GM19467 (cell line): ENCODE results near the gene IL16.

Experiments
- ATAC-seq: cut with Tn5 transposase; IDR thresholded peaks from one replicate; pipeline ENCODE4 v1.9.1; 2021; ENCODE audit warnings: mild to moderate bottlenecking, moderate library complexity; ENCODE audit not compliant: unreplicated experiment

IL16 gene

DNA sequence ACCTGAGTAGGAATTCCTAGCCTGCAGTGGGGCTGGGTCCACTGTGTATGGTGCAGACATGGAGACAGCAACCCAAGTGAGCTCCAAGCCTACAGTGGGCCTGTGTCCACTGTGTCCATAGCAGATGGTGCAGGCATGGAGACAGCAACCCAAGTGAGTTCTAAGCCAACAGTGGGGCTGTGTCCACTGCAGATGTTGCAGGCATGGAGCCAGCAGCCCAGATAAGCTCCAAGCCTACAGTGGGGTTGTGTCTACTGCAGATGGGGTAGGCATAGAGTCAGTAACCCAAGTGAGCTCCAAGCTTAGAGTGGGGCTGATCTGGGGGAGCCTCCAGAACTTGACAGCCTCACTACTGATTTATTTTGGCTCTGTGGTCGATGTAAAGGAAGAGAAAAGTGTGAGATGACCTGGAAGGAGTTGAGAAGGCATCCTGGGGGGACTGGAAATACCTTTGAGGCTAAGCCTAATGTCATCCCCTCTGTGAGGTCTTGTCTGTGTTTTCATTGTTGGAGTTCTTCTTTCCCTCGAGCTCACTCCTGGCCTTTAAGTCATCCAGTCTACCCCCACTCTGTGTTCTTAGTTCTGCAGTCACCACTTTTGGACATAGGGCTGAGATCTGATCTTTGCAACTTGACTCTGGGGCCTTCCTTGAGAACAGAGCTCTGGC lies 22.4 kb upstream of the IL16 start:
- no peak for ATAC-seq

DNA sequence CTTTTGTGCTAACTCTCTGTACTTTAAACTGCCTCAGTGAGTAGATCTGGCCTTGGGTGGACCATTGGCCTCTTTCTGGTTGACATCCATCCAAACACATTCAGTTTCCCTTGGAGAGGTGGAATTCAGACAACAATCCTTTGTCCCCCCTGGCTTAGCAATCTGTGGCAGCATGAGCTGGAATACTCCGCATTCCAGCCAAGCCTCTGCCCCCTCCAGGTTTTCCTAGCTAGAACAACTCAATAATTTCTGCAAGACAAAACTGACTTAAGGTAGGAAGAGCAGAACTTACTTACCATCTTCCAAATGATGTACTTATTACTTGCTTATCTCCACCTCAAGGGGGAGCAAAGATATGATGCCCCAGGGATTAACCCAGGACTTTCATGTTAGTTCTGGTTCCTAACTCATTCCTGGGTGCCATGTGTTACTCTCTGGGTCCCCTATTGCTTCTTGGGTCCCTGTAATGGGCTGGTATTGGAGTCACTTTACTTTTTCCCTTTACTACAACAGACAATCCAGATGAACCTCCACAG lies 21.8 kb upstream of the IL16 start:
- no peak for ATAC-seq

DNA sequence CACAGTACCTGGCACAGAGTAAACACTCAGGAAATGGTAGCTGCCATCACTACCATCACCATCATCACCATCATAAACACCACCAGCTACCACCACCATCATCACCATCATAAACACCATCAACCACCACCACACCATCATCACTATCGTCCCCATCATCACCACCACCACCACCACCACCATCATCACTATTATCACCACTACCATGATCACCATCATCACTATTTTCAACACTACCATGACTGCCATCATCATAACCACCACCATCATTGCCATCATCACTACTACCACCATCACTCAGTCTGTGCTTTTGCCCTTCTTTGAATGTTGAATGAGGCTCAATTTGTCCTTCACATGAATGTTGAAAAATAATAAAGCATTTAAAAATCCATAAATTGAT lies 21.2 kb upstream of the IL16 start:
- ATAC-seq, result no peak

DNA sequence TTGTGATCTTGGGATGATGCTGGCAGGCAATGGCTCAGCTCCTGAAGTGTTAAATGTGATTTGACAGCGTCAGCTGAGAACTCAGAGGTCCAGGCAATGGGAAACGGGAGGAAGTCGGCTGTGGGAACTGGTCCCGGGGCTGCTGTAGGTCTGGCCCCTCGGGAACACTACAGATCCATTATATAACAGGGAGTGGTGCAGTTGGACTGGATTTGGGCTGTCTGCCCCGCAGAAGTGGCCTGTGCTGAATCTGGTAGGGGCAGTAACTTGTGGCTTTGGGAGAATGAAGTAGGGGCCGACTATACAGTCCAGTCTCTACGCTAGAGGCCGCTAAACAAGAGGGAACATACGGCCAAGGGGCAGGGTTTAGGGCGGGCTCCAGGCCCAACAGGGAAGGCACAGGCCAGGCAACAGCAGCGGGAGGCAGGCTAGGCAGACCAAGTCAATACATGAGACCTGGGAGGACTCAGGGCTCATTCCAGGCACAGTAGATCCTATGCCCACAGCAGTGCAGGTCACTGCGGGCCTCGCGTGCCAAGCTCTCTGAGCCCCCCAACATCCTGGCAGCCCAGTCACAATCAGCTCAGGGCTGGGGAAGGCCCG lies 20.3 kb upstream of the IL16 start:
- no peak for ATAC-seq

DNA sequence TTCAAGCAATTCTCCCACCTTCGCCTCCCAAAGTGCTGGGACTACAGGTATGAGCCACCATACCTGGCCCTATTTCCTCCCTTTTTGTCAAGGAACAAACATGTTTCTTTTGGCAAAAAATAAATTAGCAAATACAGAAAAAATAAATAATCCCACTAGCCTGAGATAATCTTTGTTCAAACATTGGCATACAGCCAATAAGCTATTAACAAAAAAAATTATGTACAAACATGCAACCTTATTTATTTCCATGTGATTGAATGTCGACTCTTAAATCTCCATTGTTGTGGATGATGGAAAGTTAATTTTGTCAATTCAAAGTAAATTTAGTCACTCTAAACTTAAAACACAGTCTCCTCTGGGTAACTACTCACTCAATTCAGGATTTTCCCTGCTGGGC lies 18.3 kb upstream of the IL16 start:
- ATAC-seq, result no peak

DNA sequence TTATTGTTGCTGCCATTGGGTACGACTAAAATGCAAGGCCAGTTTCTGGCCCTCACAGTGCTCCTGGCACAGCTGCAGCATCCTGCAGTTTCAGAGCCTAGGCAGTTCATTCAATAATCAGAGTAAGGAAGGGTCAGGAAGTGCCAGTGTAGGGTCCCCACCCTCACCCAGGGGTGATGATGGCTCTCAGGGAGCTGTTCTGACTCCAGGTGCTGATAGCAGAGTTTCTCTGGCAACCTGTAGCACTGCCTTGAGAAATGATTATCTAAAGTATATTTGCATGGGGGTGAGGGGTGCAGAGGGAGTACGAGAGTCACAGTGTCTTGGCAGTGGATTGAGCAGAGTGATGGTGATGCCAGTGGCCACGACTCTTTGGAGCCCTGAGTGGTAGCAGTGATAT lies 15.5 kb upstream of the IL16 start:
- no peak for ATAC-seq

DNA sequence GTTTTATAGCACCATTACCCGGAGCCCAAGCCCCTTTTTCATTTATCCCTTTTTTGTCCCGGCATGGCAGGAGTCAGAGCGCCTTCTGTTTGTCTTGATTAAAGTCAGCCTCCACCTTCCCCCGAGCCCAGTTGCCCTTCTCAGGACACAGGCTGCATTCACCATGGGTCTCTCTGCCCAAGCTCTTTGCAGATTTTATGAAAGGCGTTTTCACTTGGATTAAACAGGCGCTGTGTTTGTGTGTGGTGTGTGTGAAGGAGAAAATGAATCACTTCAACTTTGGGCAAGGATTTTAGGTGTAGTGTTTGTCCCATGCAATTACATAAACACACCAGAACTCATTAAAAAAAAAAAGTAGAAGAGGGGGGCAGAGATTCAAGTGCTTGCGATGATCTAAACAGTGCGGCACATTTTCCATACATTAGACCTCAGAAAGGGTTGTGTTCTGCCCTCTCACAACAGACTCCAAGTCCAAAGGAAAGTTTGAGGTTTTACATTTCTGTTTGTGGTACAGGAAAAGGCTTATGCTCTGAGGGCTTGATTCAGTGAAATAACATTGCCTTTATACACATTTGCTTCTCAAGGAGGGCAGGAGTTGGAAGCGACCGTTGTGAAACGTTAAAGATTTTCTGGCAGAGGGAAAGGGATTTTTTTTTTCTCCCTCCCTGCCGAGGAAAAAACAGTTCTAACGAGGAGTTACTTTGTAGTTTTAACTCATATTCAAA lies 14.5 kb upstream of the IL16 start:
- ATAC-seq, result no peak

DNA sequence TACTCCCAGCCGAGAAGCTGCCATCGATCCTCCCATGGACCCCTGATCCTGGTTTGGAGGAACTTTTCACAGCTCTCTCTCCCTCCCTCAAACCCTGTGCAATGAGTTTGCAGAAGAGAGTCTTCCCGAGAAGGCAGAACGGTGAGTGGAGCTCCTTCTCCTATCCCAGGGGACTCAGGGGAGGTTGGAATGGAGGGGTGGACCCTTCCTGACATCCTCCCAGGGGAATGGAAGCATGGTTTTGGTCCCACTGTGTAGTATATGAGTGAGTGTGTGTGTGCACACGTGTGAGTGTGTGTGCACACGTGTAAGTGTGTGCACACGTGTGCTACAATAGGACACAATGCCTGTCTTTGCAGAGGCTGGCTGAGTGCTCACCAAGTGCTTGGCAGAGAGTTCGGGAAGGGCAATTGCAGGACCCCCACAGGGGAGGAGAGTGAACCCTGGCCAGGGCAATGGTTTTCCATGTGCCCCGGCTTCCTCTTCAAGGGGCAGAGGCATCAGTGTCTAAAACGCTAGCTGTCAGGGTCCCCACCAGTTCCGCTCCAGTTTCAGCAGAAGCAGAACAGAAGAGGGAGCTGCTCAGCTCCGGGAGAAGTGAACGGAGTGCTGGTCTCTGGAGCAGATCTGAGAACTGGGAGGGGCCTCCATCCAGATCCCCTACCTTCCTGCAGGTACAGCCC lies 13.8 kb upstream of the IL16 start:
- no peak for ATAC-seq

DNA sequence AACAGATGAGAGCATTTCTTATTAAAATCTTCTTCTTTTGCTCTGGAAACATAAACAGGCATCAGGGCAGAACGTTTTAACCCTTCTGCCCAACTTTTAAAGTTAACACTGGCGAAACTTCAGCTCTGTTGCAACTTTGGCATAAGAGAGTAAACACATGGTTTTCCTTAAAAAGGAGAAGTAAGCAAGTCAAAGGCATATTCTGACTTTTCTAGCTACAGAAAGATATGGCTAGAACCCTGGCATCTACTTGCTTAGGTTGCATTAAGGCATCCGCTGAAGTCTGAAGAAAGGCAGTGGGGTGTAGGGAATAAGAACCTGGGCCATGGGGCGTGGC lies 13.3 kb upstream of the IL16 start:
- ATAC-seq, result no peak

DNA sequence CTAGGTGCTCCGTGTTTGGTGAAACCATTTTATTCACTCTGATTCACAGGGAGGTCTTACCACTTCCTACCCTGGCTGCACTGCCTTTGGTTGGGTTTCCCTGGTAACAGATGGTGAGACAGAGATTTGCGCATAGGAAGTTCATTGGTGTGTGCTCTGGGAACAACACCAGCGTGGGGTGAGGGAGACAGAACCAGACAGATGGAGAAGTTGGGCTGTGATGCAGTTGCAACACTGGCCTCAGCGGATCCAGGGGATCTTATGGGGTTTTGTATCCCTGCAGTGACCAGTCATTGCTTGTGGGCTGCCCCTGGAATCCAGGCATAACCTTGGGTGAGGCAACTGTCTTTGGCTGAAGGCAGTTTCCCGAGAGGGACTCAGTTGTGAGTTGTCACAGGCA lies 12.5 kb upstream of the IL16 start:
- no peak for ATAC-seq

DNA sequence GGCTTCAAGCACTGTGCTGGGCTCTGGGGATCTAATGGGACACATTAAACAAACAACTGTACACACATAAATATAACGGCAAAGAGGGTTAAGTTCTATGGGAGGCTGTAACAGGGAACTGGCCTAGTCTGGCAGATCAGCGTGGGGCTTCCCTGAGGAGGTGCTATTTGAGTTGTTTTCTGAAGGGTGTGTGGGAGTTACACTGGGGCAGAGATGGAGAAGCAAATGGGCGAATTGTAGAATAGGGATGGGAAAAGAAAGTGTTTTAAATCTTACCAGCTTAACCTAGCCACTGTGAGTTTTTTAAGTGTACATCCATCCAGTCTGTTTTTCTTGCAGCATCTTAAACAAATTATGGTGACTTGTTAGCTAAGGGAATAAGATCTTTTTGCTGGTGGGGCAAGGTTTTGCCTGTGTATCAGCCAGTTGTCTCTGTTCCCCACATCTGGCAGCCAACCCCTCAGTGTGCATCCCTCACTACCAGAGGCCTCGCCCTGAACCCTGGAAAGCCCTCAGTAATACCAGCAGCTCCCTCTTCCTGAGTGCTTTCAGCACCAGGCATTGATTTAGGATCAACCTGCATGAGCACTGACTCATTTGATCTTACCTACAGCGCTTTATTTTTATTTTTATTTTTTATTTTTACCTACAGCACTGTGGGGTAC lies 10.9 kb upstream of the IL16 start:
- no peak for ATAC-seq

DNA sequence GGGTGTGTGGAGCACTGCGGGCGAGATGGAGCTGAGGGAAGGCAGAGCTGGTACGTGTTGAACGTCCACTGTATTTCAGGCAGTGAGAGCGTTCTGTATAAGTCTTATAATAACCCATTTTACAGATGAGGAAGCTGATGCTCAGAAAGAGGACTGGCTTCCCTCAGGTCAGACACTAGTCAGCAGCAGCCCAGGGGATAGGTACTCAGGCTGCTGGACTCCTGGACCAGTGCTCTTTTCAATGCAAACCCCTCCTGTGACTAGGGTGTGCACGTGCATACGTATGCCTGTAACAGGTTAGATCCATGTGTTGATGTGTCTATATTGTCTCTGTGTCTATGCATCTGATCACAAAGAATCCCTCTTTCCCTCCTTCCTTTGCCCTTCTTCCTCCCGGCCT lies 8.3 kb upstream of the IL16 start:
- ATAC-seq, result no peak

DNA sequence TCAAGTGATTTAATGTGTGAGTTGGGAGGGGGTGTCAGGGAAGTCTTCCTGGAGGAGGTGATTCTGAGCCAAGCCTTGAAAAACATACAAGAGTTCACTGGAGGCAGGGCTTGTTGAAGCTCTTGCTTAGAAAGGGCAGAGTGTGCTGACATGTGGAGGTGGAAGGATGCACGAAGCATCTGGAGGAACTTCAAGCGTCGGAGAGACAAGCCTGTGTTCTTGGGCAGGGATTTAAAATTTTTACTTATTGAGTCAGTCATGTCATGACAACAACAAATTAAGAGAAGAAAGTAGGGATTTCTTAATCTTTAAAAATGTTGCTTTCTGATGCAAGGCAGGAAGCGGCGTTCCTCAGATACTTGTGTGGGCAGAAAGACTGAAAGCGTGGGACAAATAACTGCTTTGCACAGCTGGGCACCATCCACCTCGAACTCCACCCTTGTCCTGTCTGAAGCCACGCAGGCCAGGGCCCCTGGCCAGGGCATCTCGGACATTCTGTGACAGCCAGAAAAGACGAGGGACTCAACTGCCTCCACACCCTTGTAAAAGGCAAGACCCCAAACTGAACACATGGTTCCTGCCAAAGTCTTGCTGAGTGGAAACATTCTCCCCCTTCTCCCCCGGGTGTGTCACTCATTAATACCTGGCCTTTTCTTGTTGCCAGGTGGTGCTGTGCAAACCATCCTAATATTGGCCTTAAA lies 6.9 kb upstream of the IL16 start:
- ATAC-seq, result no peak

DNA sequence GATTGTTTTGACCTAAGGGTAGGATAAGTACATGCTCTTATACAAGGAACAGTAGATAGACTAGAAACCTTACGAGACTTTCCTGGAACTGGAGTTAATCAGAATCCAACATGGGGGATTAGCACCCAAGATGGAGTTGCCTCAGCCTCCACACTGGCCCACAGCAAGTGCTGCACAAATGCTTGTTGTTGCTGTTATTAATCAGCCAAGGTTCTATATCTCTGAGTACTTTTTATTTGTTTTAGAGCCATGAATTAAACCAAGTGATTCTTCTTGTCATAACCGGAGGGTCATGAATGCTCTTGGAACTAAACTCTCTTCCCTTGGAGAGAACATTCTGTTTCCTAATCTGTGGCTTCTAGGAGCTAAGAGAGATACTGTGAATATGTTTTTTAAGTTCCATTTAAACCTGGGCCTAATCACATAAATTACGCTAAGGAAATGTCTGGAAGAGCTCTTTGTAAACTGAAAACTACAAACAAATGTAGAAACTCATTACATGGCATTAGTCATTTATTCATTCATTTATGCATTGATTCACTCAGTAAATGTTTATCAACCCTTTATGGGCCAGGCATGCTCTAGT lies 5.7 kb upstream of the IL16 start:
- ATAC-seq, result no peak

DNA sequence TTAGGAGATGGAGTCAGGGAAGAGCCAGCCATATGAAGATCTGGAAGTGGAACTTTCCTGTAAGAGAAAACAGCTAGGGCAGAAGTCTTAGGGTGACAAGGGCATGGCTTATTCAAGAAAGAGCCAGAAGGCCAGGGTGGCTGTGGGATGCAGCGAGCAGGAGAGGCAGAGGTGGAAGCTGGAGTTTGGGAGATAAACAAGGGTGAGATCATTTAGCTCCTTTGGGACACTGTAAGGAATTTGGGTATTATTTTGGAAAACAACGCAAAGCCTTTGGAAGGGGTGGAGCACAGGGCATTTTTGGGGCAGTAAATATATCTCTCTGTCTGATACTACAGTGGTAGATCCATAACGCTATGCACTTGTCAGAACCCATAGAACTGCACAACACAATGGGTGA lies 5.0 kb upstream of the IL16 start:
- no peak for ATAC-seq

DNA sequence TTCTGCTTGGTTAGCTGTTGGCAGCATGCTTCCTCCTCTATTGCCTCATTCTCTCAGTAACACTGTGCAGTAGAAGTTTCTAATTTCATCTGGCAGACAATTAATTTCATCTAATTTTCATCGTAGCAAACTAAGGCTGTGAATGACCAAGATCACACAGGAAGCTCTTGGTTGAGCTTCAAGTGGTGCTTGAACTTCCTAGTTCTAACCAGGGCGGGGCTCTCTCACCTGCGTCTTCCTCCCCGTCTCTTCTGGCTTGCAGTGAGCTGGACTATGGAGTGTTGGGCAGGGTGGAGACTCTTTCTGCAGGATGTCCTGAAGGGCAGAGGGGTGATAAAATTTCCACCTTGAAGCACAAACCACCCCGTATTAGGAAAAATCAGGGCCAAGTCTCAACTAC lies 2.0 kb upstream of the IL16 start:
- no peak for ATAC-seq

DNA sequence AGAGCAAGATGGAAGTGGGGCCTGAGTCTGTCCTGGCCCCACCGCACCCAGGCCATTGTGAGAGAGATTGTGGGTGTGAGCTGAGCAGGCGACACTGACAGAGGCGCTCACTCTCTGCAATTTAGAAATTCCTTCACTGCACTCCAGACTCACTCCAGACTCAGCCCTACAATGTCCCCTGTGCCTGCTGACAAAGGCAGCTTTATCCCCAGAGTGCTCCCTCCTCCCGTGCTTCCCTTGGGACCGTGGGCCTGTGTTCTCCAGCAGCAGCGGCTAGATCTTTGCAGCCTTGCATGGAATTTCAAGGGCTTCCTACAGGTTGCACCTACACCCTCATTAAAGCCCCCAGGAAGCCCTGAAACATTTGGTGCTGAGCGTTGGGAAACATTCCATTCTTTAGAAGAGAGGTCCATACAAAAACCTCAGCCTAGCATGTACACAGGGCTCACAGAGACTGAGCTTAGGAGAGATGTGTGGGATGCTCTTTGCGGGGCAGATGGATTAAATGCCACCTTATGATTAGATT lies 1.3 kb upstream of the IL16 start:
- ATAC-seq, result no peak

DNA sequence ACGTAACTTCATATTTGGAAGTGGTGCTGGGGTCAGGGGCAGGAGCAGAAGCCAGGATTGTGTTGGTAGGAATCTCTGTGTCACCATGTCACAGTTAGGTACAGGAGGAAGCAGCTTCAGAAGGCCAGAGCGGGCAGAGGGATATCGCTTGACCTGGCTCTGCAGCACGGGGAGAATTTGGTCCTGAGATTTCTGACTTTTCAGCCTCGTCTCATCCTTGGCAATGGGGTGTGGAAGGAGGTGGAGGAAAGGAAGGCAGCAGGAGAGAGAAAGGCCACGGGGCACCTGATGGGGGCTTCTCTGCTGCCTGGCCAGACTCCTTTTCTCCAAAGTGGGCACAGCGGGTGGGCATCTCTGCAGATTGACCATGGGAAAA lies 564 bp downstream of the IL16 start:
- ATAC-seq, result no peak

DNA sequence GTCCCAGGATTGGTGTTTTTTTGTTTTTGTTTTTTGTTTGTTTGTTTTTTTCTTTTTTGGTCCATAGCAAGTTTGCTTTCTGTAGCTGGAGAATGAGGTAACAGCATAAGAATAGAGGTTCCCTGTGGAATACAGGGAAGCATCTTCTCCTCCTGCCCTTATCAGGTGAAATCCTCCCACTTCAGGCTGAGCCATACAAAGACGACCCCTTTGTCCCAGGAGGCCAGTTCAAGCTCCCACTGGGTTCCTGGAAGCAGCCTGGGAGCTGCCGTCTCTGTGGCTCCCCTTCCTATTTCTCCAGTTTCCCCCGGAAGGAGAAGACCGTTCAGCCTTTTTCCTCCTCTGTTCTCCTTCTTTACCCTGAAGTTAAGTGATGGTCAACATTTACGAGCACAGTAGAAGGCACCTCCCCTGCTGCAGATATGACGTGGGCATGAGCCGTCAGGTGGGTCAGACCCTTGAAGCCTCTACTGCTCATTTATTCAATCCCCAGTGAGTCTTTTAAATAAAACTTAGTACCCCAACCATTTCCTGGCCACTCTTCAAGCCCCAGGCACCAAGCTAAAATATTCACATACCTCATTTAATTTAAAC lies 1.1 kb downstream of the IL16 start:
- no peak for ATAC-seq
